Measurements from ENCODE around the gene UPK3A. TPM values are rescaled to one million over a fixed set of nuclear protein-coding genes. Genes with fewer than 3 reads are reported as not detected.

The UPK3A gene
- total RNA-seq, 1 donor from 2014 or later, result not detected

- Histone ChIP-seq H3K36me3 (peaks cover 14% of the 10 kb centered on the region), H3K4me3 (no peak overlapping the region), H3K27ac (replicated peaks) (peak overlapping the region; percentile 82), H3K27me3 (ENCODE audit: low read depth) (no peaks in the 10 kb centered on the region), H3K9me3 (replicated peaks) (no peaks in the 10 kb centered on the region), H3K4me1 (peaks cover 69% of the 10 kb centered on the region)
- intact Hi-C loops (cut with micrococcal nuclease), result no loop called here
- DNase-seq, result peak; percentile 45
- no peak for TF ChIP-seq CTCF (IDR thresholded peaks at IDR 0.05; ENCODE audit: borderline replicate concordance)
These were observed 34.6 kb downstream of the UPK3A start for GRCh38 chr22:45319324-45319685.

GRCh38 chr22:45320357-45320976 lies 35.7 kb downstream of the UPK3A start:
- H3K9me3 ChIP-seq (replicated peaks), result no peaks in the 10 kb centered on the region
- H3K36me3 ChIP-seq, result peaks cover 17% of the 10 kb centered on the region
- peak overlapping the region; percentile 82 for H3K27ac ChIP-seq (replicated peaks)
- H3K4me3 ChIP-seq, result no peak overlapping the region
- H3K4me1 ChIP-seq, result peaks cover 76% of the 10 kb centered on the region
- H3K27me3 ChIP-seq (ENCODE audit: low read depth), result no peaks in the 10 kb centered on the region
- intact Hi-C loops (cut with micrococcal nuclease), result no loop called here
- no peak for TF ChIP-seq CTCF (IDR thresholded peaks at IDR 0.05; ENCODE audit: borderline replicate concordance)
- no peak for DNase-seq

- Histone ChIP-seq H3K36me3 (peaks cover 21% of the 10 kb centered on the region), H3K27me3 (ENCODE audit: low read depth) (no peaks in the 10 kb centered on the region), H3K4me3 (no peak overlapping the region), H3K27ac (replicated peaks) (no peak overlapping the region), H3K9me3 (replicated peaks) (no peaks in the 10 kb centered on the region), H3K4me1 (peaks cover 70% of the 10 kb centered on the region)
- TF ChIP-seq CTCF (IDR thresholded peaks at IDR 0.05; ENCODE audit: borderline replicate concordance), result no peak
- no peak for DNase-seq
- intact Hi-C loops (cut with micrococcal nuclease), result no loop called here
These were observed 37.1 kb downstream of the UPK3A start for GRCh38 chr22:45321827-45322226.

- intact Hi-C loops (cut with micrococcal nuclease), result no loop called here
- peaks cover 30% of the 10 kb centered on the region for H3K36me3 ChIP-seq
- H3K4me3 ChIP-seq, result no peak overlapping the region
- DNase-seq, result no peak
- no peak for TF ChIP-seq CTCF (IDR thresholded peaks at IDR 0.05; ENCODE audit: borderline replicate concordance)
- H3K9me3 ChIP-seq (replicated peaks), result no peaks in the 10 kb centered on the region
- H3K27ac ChIP-seq (replicated peaks), result no peak overlapping the region
- no peaks in the 10 kb centered on the region for H3K27me3 ChIP-seq (ENCODE audit: low read depth)
- peaks cover 58% of the 10 kb centered on the region for H3K4me1 ChIP-seq
These were observed 38.2 kb downstream of the UPK3A start for GRCh38 chr22:45322873-45323525.

GRCh38 chr22:45323695-45324094 lies 38.9 kb downstream of the UPK3A start:
- no peaks in the 10 kb centered on the region for H3K9me3 ChIP-seq (replicated peaks)
- no peaks in the 10 kb centered on the region for H3K27me3 ChIP-seq (ENCODE audit: low read depth)
- H3K27ac ChIP-seq (replicated peaks), result peak overlapping the region; percentile 39
- no peak overlapping the region for H3K4me3 ChIP-seq
- intact Hi-C loops (cut with micrococcal nuclease), result no loop called here
- H3K36me3 ChIP-seq, result peaks cover 30% of the 10 kb centered on the region
- H3K4me1 ChIP-seq, result peaks cover 56% of the 10 kb centered on the region
- no peak for DNase-seq
- no peak for TF ChIP-seq CTCF (IDR thresholded peaks at IDR 0.05; ENCODE audit: borderline replicate concordance)

All from left ventricle myocardium inferior (tissue), 1 donor.